HEK293 (cell line): Measurements from ENCODE around the gene POLR2C.

ENCODE experiments used
- CTCF ChIA-PET: fragments of 350-600 bp; formaldehyde crosslinking; extraction: SDS; loops from one replicate; lab custom pipeline; 2021; ENCODE audit warnings: antibody characterized with exemption; lab: Yijun Ruan, JAX
- POLR2A ChIA-PET: fragments of 300-600 bp; formaldehyde crosslinking; extraction: SDS; loops from one replicate; lab custom pipeline; 2020; ENCODE audit warnings: antibody characterized with exemption, inconsistent platforms; lab: Yijun Ruan, JAX
- H3K27ac ChIP-seq: fragments of 200-500 bp; sonication (Bioruptor generic); 2 replicates; pipeline ENCODE4 v1.5.1; 2014; ENCODE audit warnings: low read depth, low read length, control low read depth, inconsistent platforms; ENCODE audit errors: extremely low read depth
- H3K36me3 ChIP-seq, 2 experiments: fragments of 200-500 bp in 1 of 2; sonication (Bioruptor generic) in 1 of 2; 1 replicate in 1 of 2; 2 replicates in 1 of 2; pipeline ENCODE4 v1.5.1; 2014 to 2017; ENCODE audit warnings: inconsistent platforms in 2 of 2, low read length in 2 of 2; ENCODE audit not compliant: control insufficient read depth in 2 of 2, insufficient read depth in 1 of 2
- H3K4me1 ChIP-seq: fragments of 200-500 bp; sonication (Bioruptor generic); 2 replicates; pipeline ENCODE4 v1.5.1; 2014; ENCODE audit warnings: mild to moderate bottlenecking, low read length, inconsistent platforms; ENCODE audit not compliant: control insufficient read depth, insufficient read depth
- H3K4me3 ChIP-seq: 2 replicates; pipeline ENCODE4 v1.5.1; 2011; ENCODE audit warnings: low read depth, mild to moderate bottlenecking, control low read depth, low read length, moderate library complexity
- H3K9me3 ChIP-seq: fragments of 200-500 bp; sonication (Bioruptor generic); 2 replicates; pipeline ENCODE4 v1.5.1; 2014; ENCODE audit warnings: low read depth, low read length, inconsistent platforms; ENCODE audit not compliant: control insufficient read depth, insufficient read depth
- MYNN ChIP-seq: fragments of 450-650 bp; formaldehyde crosslinking; IDR thresholded peaks from 2 replicates; pipeline ENCODE4 v1.5.1; 2016; ENCODE audit warnings: missing biosample characterization, missing genetic modification characterization, borderline replicate concordance
- ZNF146 ChIP-seq: fragments of 450-650 bp; formaldehyde crosslinking; IDR thresholded peaks from 2 replicates; pipeline ENCODE4 v1.5.1; 2016; ENCODE audit warnings: missing biosample characterization, missing genetic modification characterization
- ZNF510 ChIP-seq: fragments of 450-650 bp; formaldehyde crosslinking; IDR thresholded peaks from 2 replicates; pipeline ENCODE4 v1.5.1; 2018; ENCODE audit warnings: mild to moderate bottlenecking, missing genetic modification characterization, missing biosample characterization; ENCODE audit not compliant: insufficient replicate concordance
- ZNF521 ChIP-seq: fragments of 450-650 bp; formaldehyde crosslinking; IDR thresholded peaks from 2 replicates; pipeline ENCODE4 v1.5.1; 2017; ENCODE audit warnings: missing biosample characterization, mild to moderate bottlenecking, missing genetic modification characterization
- ZNF621 ChIP-seq: fragments of 450-650 bp; formaldehyde crosslinking; IDR thresholded peaks from 2 replicates; pipeline ENCODE4 v1.5.1; 2017; ENCODE audit warnings: missing biosample characterization, missing genetic modification characterization
- ZNF626 ChIP-seq: fragments of 450-650 bp; sonication (Bioruptor Pico); formaldehyde crosslinking; IDR thresholded peaks from 2 replicates; pipeline ENCODE4 v1.5.1; 2018; ENCODE audit warnings: missing biosample characterization, missing genetic modification characterization, inconsistent platforms
- ZNF664 ChIP-seq: fragments of 450-650 bp; formaldehyde crosslinking; IDR thresholded peaks from 2 replicates; pipeline ENCODE4 v1.5.1; 2016; ENCODE audit warnings: missing biosample characterization, missing genetic modification characterization
- ZNF747 ChIP-seq: fragments of 450-650 bp; formaldehyde crosslinking; IDR thresholded peaks from 2 replicates; pipeline ENCODE4 v1.5.1; 2016; ENCODE audit warnings: missing biosample characterization, missing genetic modification characterization
- ZNF791 ChIP-seq: fragments of 450-650 bp; formaldehyde crosslinking; IDR thresholded peaks from 2 replicates; pipeline ENCODE4 v1.5.1; 2016; ENCODE audit warnings: missing biosample characterization, missing genetic modification characterization
- TF ChIP-seq, protein P1 (sequence below): fragments of 450-650 bp; formaldehyde crosslinking; IDR thresholded peaks from 2 replicates; pipeline ENCODE4 v1.5.1; 2016; ENCODE audit warnings: missing biosample characterization, missing genetic modification characterization, borderline replicate concordance
- TF ChIP-seq, protein P2 (sequence below): fragments of 450-650 bp; formaldehyde crosslinking; IDR thresholded peaks from 2 replicates; pipeline ENCODE4 v1.5.1; 2017; ENCODE audit warnings: missing biosample characterization, missing genetic modification characterization
- TF ChIP-seq, protein P3 (sequence below): fragments of 450-650 bp; formaldehyde crosslinking; IDR thresholded peaks from 2 replicates; pipeline ENCODE4 v1.5.1; 2017; ENCODE audit warnings: missing biosample characterization, missing genetic modification characterization
- TF ChIP-seq, protein P4 (sequence below): fragments of 450-650 bp; formaldehyde crosslinking; IDR thresholded peaks from 2 replicates; pipeline ENCODE4 v1.5.1; 2016; ENCODE audit warnings: missing biosample characterization, missing genetic modification characterization, borderline replicate concordance
- TF ChIP-seq, protein P5 (sequence below): fragments of 450-650 bp; formaldehyde crosslinking; IDR thresholded peaks from 2 replicates; pipeline ENCODE4 v1.5.1; 2016; ENCODE audit warnings: missing biosample characterization, missing genetic modification characterization

Gene POLR2C

DNA sequence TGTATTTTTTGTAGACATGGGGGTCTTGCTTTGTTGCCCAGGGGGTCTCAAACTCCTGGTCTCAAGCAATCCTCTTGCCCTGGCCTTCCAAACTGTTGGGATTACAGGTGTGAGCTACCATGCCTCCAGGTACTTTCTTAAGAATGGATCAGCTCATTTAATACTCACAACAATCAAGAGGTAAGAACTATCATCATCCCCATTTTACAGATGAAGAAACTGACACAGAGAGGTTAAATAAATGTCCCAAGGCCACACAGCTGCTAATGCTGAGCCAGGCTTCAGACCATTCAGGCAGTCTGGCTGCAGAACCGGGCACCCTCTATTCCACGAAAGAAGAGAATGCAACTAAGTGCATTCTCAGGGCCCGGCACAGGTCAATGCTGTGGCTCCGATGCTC is 51.9 kb downstream of the POLR2C start:
- POLR2A ChIA-PET: interaction anchor here (0.8 kb wide), 1 partner anchor 67 kb away, joined by 3 read pairs; the partner anchor contains the start of genes CIAPIN1 and COQ9
- no peaks in the 10 kb centered on the region for H3K9me3 ChIP-seq
- H3K4me1 ChIP-seq: peaks cover 2% of the 10 kb centered on the region; the same call in 1 of the 2 replicates
- CTCF ChIA-PET: interaction anchor here (0.6 to 1.8 kb wide), 2 partner anchors 17 to 92 kb away, joined by 5 read pairs; no protein-coding TSS in a partner anchor
- peaks cover 0 to 16% of the 10 kb centered on the region in 2 experiments; a peak in 2 of 3 replicates for H3K36me3 ChIP-seq
- no peak overlapping the region for H3K27ac ChIP-seq
- no peak for TF ChIP-seq ZNF747
- TF ChIP-seq ZNF664 (tag by site-specific recombination): peak; percentile 60
- H3K4me3 ChIP-seq: no peak overlapping the region

DNA sequence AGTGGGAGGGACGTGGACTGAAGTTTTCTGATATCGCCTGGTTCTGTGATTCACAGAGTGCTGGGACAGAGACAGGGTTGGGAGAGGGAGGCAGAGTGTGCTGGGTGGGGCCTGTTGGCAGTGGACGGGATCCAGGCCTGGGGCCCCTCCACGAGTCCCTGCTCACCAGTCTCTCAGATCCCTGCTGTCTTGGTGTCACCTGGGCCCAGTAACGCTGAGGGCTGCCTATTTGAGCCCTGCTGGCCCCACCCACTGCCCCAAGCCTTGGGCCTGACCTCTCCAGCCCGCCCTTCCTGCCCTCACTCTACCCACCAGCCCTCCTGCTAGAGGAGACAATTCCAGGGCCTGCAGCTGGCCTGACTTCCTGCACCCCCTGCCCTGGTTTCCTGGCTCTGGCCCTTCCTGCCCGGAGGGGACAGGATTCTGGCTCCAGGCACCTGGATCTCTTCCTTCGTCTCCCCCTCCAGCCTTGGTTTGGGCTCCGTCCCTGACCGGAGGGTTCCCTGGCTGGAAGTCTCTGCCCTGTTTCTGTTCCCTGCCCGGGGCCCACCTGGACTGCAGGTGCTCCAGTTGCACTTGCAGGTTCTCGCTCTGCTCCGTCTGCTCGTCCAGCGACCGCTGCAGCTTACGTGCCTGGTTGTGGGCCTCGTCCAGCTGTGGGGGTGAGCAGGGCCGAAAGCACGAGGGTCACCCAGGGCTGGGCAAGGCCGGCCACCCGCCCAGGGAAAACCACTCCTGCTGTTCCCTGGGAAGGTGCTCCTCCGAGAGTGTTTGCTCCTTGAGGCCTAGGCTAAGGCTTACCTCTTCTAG is 52.5 kb downstream of the POLR2C start:
- Histone ChIP-seq H3K4me1 (peaks cover 2% of the 10 kb centered on the region; the same call in 1 of the 2 replicates), H3K27ac (no peak overlapping the region), H3K36me3 (peaks cover 0 to 16% of the 10 kb centered on the region in 2 experiments; a peak in 2 of 3 replicates), H3K9me3 (no peaks in the 10 kb centered on the region), H3K4me3 (no peak overlapping the region)
- CTCF ChIA-PET: interaction anchor here (0.6 kb wide), 1 partner anchor 16 kb away, joined by 5 read pairs; no protein-coding TSS in a partner anchor
- TF ChIP-seq ZNF626 (tag by site-specific recombination) (no peak), ZNF510 (no peak), ZNF791 (tag by site-specific recombination) (no peak), ZNF521 (tag by site-specific recombination) (no peak), ZNF621 (tag by site-specific recombination) (no peak), MYNN (tag by site-specific recombination) (no peak), ZNF146 (no peak)
- TF ChIP-seq, protein P1, sequence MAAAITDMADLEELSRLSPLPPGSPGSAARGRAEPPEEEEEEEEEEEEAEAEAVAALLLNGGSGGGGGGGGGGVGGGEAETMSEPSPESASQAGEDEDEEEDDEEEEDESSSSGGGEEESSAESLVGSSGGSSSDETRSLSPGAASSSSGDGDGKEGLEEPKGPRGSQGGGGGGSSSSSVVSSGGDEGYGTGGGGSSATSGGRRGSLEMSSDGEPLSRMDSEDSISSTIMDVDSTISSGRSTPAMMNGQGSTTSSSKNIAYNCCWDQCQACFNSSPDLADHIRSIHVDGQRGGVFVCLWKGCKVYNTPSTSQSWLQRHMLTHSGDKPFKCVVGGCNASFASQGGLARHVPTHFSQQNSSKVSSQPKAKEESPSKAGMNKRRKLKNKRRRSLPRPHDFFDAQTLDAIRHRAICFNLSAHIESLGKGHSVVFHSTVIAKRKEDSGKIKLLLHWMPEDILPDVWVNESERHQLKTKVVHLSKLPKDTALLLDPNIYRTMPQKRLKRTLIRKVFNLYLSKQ (tag by site-specific recombination): no peak
- TF ChIP-seq, protein P2, sequence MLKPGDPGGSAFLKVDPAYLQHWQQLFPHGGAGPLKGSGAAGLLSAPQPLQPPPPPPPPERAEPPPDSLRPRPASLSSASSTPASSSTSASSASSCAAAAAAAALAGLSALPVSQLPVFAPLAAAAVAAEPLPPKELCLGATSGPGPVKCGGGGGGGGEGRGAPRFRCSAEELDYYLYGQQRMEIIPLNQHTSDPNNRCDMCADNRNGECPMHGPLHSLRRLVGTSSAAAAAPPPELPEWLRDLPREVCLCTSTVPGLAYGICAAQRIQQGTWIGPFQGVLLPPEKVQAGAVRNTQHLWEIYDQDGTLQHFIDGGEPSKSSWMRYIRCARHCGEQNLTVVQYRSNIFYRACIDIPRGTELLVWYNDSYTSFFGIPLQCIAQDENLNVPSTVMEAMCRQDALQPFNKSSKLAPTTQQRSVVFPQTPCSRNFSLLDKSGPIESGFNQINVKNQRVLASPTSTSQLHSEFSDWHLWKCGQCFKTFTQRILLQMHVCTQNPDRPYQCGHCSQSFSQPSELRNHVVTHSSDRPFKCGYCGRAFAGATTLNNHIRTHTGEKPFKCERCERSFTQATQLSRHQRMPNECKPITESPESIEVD: no peak
- TF ChIP-seq, protein P3, sequence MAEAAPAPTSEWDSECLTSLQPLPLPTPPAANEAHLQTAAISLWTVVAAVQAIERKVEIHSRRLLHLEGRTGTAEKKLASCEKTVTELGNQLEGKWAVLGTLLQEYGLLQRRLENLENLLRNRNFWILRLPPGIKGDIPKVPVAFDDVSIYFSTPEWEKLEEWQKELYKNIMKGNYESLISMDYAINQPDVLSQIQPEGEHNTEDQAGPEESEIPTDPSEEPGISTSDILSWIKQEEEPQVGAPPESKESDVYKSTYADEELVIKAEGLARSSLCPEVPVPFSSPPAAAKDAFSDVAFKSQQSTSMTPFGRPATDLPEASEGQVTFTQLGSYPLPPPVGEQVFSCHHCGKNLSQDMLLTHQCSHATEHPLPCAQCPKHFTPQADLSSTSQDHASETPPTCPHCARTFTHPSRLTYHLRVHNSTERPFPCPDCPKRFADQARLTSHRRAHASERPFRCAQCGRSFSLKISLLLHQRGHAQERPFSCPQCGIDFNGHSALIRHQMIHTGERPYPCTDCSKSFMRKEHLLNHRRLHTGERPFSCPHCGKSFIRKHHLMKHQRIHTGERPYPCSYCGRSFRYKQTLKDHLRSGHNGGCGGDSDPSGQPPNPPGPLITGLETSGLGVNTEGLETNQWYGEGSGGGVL (tag by site-specific recombination): no peak
- TF ChIP-seq, protein P4, sequence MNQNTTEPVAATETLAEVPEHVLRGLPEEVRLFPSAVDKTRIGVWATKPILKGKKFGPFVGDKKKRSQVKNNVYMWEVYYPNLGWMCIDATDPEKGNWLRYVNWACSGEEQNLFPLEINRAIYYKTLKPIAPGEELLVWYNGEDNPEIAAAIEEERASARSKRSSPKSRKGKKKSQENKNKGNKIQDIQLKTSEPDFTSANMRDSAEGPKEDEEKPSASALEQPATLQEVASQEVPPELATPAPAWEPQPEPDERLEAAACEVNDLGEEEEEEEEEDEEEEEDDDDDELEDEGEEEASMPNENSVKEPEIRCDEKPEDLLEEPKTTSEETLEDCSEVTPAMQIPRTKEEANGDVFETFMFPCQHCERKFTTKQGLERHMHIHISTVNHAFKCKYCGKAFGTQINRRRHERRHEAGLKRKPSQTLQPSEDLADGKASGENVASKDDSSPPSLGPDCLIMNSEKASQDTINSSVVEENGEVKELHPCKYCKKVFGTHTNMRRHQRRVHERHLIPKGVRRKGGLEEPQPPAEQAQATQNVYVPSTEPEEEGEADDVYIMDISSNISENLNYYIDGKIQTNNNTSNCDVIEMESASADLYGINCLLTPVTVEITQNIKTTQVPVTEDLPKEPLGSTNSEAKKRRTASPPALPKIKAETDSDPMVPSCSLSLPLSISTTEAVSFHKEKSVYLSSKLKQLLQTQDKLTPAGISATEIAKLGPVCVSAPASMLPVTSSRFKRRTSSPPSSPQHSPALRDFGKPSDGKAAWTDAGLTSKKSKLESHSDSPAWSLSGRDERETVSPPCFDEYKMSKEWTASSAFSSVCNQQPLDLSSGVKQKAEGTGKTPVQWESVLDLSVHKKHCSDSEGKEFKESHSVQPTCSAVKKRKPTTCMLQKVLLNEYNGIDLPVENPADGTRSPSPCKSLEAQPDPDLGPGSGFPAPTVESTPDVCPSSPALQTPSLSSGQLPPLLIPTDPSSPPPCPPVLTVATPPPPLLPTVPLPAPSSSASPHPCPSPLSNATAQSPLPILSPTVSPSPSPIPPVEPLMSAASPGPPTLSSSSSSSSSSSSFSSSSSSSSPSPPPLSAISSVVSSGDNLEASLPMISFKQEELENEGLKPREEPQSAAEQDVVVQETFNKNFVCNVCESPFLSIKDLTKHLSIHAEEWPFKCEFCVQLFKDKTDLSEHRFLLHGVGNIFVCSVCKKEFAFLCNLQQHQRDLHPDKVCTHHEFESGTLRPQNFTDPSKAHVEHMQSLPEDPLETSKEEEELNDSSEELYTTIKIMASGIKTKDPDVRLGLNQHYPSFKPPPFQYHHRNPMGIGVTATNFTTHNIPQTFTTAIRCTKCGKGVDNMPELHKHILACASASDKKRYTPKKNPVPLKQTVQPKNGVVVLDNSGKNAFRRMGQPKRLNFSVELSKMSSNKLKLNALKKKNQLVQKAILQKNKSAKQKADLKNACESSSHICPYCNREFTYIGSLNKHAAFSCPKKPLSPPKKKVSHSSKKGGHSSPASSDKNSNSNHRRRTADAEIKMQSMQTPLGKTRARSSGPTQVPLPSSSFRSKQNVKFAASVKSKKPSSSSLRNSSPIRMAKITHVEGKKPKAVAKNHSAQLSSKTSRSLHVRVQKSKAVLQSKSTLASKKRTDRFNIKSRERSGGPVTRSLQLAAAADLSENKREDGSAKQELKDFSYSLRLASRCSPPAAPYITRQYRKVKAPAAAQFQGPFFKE: no peak
- TF ChIP-seq, protein P5, sequence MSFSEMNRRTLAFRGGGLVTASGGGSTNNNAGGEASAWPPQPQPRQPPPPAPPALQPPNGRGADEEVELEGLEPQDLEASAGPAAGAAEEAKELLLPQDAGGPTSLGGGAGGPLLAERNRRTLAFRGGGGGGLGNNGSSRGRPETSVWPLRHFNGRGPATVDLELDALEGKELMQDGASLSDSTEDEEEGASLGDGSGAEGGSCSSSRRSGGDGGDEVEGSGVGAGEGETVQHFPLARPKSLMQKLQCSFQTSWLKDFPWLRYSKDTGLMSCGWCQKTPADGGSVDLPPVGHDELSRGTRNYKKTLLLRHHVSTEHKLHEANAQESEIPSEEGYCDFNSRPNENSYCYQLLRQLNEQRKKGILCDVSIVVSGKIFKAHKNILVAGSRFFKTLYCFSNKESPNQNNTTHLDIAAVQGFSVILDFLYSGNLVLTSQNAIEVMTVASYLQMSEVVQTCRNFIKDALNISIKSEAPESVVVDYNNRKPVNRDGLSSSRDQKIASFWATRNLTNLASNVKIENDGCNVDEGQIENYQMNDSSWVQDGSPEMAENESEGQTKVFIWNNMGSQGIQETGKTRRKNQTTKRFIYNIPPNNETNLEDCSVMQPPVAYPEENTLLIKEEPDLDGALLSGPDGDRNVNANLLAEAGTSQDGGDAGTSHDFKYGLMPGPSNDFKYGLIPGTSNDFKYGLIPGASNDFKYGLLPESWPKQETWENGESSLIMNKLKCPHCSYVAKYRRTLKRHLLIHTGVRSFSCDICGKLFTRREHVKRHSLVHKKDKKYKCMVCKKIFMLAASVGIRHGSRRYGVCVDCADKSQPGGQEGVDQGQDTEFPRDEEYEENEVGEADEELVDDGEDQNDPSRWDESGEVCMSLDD: no peak
- POLR2A ChIA-PET: no interaction called here
